Left ventricle myocardium inferior (tissue), 1 donor: ENCODE results near the gene VKORC1L1. TPM values are rescaled to one million over a fixed set of nuclear protein-coding genes. Genes with fewer than 3 reads are reported as not detected.
"Not testable (repeated sequence)": the region's sequence is repeated elsewhere in the genome, so short reads cannot be mapped to it uniquely, and the experiment has no call there.

Experiments used
- DNase-seq: peaks from one replicate; pipeline ENCODE4 v3.0.0-alpha.2; 2020
- H3K27ac ChIP-seq: fragments of 200-600 bp; replicated peaks from 2 replicates; pipeline ENCODE4 v1.8.0; 2021
- H3K27me3 ChIP-seq: fragments of 200-600 bp; 2 replicates; pipeline ENCODE4 v1.8.0; 2021; ENCODE audit warnings: low read depth
- H3K36me3 ChIP-seq: fragments of 200-600 bp; 2 replicates; pipeline ENCODE4 v1.8.0; 2021
- H3K4me1 ChIP-seq: fragments of 200-600 bp; 2 replicates; pipeline ENCODE4 v1.8.0; 2021
- H3K4me3 ChIP-seq: fragments of 200-600 bp; 2 replicates; pipeline ENCODE4 v1.8.0; 2021; ENCODE audit warnings: mild to moderate bottlenecking, moderate library complexity
- H3K9me3 ChIP-seq: fragments of 200-600 bp; replicated peaks from 2 replicates; pipeline ENCODE4 v1.8.0; 2021
- intact Hi-C: fragments of 100-400 bp; cut with micrococcal nuclease; formaldehyde crosslinking; loops from one replicate; pipeline ENCODE4 v1.11.0; 2022
- total RNA-seq: library from RNA; stranded (reverse); fragmentation: NEBNext Ultra II Directional; extraction: Animal tissue kit (Norgen Biotek cat#: 25700); gene quantifications from one replicate; pipeline ENCODE4 v1.2.1, GENCODE V29; 2021
- TF ChIP-seq, protein P1 (sequence below): fragments of 200-600 bp; IDR thresholded peaks from 2 replicates; pipeline ENCODE4 v1.8.0; 2021; ENCODE audit warnings: antibody characterized with exemption, mild to moderate bottlenecking, borderline replicate concordance
- donor health status: DM: no; HTN: yes; CAD: no; lungs with severe emphysema.

Gene VKORC1L1
- total RNA-seq, 1 donor from 2014 or later, result 19.2 TPM

- TF ChIP-seq, protein P1, sequence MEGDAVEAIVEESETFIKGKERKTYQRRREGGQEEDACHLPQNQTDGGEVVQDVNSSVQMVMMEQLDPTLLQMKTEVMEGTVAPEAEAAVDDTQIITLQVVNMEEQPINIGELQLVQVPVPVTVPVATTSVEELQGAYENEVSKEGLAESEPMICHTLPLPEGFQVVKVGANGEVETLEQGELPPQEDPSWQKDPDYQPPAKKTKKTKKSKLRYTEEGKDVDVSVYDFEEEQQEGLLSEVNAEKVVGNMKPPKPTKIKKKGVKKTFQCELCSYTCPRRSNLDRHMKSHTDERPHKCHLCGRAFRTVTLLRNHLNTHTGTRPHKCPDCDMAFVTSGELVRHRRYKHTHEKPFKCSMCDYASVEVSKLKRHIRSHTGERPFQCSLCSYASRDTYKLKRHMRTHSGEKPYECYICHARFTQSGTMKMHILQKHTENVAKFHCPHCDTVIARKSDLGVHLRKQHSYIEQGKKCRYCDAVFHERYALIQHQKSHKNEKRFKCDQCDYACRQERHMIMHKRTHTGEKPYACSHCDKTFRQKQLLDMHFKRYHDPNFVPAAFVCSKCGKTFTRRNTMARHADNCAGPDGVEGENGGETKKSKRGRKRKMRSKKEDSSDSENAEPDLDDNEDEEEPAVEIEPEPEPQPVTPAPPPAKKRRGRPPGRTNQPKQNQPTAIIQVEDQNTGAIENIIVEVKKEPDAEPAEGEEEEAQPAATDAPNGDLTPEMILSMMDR, result no peak
- intact Hi-C loops, result no loop called here
- no peak for DNase-seq
- Histone ChIP-seq H3K9me3 (no peaks in the 10 kb centered on the region), H3K27me3 (no peaks in the 10 kb centered on the region), H3K27ac (no peak overlapping the region), H3K36me3 (no peaks in the 10 kb centered on the region), H3K4me3 (no peak overlapping the region), H3K4me1 (peaks cover 23% of the 10 kb centered on the region)
Observed at GRCh38 chr7:65926588-65926987, 53.7 kb downstream of the VKORC1L1 start.

- no peaks in the 10 kb centered on the region for H3K27me3 ChIP-seq
- no peak overlapping the region for H3K4me3 ChIP-seq
- H3K4me1 ChIP-seq, result peaks cover 23% of the 10 kb centered on the region
- no peaks in the 10 kb centered on the region for H3K36me3 ChIP-seq
- H3K9me3 ChIP-seq, result no peaks in the 10 kb centered on the region
- no peak overlapping the region for H3K27ac ChIP-seq
- TF ChIP-seq, protein P1, result no peak
- intact Hi-C loops, result no loop called here
- DNase-seq, result no peak
Observed at GRCh38 chr7:65927489-65928448, 54.9 kb downstream of the VKORC1L1 start.

DNA sequence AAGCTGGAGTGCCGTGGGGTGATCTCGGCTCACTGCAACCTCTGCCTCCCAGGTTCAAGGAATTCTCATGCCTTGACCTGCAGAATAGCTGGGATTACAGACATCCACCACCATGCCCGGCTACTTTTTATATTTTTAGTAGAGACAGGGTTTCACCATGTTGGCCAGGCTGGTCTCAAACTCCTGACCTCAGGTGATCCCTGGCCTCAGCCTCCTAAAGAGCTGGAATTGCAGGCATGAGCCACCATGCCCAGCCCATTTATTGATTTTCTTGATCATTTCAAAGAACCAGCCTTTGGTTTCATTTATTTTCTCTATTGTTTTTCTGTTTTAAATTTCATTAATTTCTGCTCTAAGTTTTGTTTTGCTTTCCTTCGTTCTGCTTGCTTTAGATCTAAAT lies 58.8 kb downstream of the VKORC1L1 start:
- H3K27ac ChIP-seq, result no peak overlapping the region
- H3K9me3 ChIP-seq, result peaks cover 12% of the 10 kb centered on the region
- no peak overlapping the region for H3K4me3 ChIP-seq
- intact Hi-C loops, result no loop called here
- peaks cover 9% of the 10 kb centered on the region for H3K4me1 ChIP-seq
- DNase-seq, result no peak
- peaks cover 5% of the 10 kb centered on the region for H3K36me3 ChIP-seq
- no peaks in the 10 kb centered on the region for H3K27me3 ChIP-seq
- TF ChIP-seq, protein P1, result no peak

DNA sequence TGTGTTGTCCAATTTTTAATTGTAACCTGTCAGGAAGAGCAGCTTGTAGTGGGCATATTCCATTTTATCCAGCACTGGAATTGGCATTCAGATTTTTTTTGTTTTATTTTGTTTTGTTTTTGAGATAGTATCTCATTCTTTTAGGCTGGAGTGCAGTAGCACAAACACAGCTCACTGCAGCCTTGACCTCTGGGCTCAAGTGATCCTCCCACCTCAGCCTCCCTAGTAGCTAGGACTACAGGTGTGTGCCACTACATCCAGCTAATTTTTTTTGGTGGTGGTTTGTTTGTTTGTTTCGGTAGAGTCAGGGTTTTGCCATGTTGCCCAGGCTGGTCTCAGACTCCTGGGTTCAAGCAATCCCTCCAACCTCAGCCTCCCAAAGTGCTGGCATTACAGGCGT lies 64.4 kb downstream of the VKORC1L1 start:
- Histone ChIP-seq H3K27me3 (no peaks in the 10 kb centered on the region), H3K4me1 (peaks cover 4% of the 10 kb centered on the region), H3K4me3 (no peak overlapping the region), H3K36me3 (peaks cover 8% of the 10 kb centered on the region), H3K9me3 (peaks cover 12% of the 10 kb centered on the region), H3K27ac (no peak overlapping the region)
- DNase-seq, result no peak
- TF ChIP-seq, protein P1, result no peak
- intact Hi-C loops, result no loop called here

- no peak for DNase-seq
- TF ChIP-seq, protein P1, result no peak
- intact Hi-C loops, result no loop called here
- no peaks in the 10 kb centered on the region for H3K27me3 ChIP-seq
- H3K4me3 ChIP-seq, result no peak overlapping the region
- peaks cover 12% of the 10 kb centered on the region for H3K9me3 ChIP-seq
- H3K36me3 ChIP-seq, result peaks cover 8% of the 10 kb centered on the region
- no peak overlapping the region for H3K27ac ChIP-seq
- peaks cover 4% of the 10 kb centered on the region for H3K4me1 ChIP-seq
Observed at GRCh38 chr7:65938336-65938895, 65.5 kb downstream of the VKORC1L1 start.

- H3K27me3 ChIP-seq, H3K27ac ChIP-seq, intact Hi-C loops, H3K4me3 ChIP-seq, H3K4me1 ChIP-seq, H3K36me3 ChIP-seq, H3K9me3 ChIP-seq, DNase-seq: not testable (repeated sequence)
Observed at GRCh38 chr7:65945787-65946186, 72.9 kb downstream of the VKORC1L1 start.
